HG02981 (cell line): ENCODE data around the gene TMCO4.
"Not testable (repeated sequence)": the region's sequence is repeated elsewhere in the genome, so short reads cannot be mapped to it uniquely, and the experiment has no call there.

Experiments used
- ATAC-seq: cut with Tn5 transposase; IDR thresholded peaks from one replicate; pipeline ENCODE4 v1.9.1; 2021; ENCODE audit warnings: mild to moderate bottlenecking, moderate library complexity; ENCODE audit not compliant: unreplicated experiment

TMCO4 gene

DNA sequence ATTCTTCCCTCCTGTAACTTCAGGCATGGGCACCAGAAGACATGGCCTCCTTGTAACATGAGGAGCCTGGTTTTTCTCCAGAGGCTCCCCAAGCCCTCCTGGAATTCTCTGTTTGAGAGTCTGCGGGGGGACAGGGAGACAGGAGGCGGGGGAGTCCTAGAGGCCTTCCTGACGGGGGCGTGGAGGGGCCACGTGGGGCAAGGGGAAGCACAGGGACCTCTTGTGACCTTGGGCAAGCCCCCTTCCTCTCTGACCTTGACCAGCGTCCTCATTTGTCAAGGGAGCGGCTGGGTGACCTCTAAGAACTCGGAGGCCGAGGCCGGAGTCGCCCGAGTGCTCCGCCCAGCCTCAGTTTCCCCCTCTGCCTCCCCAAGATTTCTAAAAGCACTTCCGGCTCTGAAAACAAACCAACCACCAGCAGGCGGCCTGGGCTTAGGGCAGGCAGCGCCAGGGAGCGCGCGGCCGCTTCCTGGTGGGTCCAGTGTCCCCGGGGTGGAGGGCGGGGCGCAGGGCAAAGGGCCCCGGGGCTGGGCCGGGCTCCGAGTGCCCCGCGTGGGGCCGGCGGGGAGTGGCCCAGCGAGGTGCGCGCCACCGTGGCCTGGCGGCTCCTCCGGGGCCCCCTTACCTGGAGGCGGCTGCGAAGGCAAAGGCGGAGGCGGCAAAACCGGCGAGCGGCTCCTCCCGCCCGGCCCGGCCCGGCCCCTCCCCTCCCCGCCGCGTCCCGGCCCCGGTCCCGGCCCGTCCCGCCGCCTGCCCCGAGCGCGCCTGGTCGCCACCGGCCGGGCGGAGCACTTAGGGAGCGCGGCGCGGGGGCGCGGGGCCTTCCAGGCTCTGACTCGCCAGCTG is at the start of gene TMCO4:
TSS of gene TMCO4 (minus strand) at position 687 of the 846 bp plus-strand sequence. CDS start 19,158 bp downstream, outside the sequence.
- peak; percentile 56 for ATAC-seq

DNA sequence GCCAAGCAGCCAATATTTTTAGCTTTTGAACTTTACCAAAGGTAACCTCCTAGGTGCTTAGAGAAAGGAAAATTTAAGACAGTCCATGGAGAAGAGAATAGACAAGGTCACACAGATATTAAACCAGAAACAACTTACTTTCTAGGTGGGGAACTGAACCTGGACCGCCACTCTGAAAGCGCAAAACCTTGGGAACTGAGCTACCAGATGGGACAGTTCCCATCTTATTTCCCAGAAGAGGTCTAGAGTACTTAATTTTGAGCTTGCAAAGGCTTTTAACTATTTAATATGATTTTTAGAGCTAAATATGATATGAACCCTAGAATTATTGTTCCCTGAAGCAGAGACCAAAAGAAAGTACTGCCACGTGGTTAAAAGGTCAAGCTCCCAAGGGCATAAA is 49.6 kb upstream of the TMCO4 start:
- ATAC-seq, result not testable (repeated sequence)

DNA sequence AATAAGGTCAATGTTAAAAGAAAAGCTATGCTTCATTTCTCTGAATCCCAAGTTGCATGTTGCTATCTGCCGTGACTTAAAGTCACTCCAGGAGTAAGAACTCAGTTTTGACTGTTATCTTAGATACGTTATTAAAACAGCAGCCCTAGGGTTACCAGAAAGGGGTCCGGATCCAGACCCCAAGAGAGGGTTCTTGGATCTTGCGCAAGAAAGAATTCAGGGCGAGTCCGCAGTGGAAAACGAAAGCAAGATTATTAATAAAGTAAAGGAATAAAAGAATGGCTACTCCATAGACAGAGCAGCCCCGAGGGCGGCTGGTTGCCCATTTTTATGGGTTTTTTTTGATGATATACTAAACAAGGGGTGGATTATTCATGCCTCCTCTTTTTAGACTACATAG is 47.6 kb upstream of the TMCO4 start:
- not testable (repeated sequence) for ATAC-seq

DNA sequence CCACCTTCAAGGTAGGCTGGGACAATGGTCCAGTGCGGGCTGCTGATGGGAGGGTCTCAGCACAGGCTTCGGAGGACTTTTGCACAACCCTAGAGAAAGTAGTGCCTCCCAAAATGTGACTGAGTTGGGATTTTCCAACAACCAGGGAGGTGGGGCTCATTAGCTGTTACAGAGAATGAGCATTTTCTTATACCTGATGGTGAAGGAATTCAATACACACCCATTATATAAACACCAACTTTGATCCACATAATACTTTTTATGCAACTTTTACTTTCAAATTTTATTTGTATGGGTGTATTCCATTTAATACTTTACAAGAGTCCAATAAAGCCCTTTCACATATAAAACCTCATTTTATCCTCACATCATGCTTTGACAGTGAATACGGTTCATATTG is 46.6 kb upstream of the TMCO4 start:
- ATAC-seq, result no peak

DNA sequence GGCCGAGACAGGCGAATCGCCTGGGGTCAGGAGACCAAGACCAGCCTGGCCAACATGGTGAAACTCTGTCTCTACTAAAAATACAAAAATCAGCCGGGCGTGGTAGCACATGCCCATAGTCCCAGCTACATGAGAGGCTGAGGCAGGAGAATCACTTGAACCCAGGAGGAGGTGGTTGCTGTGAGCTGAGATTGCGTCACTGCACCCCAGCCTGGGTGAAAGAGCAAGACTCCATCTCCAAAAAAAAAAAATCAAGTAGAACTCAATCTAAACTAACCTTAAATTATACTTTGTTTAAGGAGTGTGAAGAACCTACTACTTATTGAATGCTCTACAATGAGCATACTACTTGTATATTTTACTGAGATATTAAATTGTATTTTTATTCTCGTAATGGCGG is 45.8 kb upstream of the TMCO4 start:
- no peak for ATAC-seq

DNA sequence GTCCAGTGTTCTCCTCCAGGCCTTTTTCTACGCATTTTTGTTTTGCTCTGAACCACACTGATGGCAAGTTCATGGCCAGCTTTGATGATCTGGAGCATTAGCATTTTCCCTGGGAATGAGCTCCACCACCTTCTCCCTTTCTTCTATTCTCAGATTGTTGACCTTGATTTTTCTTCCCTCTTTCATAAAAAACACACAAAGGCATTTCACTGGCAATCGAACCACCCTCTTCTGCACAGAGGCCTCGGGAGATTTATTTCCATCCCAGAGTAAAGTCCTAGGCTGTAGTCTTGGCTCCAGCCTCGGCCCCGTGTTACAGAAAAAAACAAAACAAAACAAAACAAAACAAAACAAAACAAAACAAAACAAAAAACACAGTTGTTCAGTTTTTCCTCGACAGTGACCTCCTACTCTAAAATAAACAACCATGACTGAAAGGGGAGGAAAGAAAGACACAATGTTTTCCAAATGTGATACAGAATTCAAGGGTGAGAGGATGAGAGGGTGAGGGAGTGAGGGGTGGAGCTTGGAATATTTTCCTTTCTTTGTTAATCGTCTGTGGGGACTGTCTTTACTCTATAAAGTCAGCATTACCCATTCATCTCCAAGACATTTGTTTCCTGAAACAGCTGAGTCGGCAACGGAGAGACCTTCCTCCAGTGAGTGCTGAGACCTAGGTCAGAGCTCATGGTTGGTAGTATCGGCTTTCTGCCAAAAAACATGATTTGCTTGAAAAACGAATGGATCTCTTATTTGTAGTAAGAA is 45.2 kb upstream of the TMCO4 start:
- no peak for ATAC-seq

DNA sequence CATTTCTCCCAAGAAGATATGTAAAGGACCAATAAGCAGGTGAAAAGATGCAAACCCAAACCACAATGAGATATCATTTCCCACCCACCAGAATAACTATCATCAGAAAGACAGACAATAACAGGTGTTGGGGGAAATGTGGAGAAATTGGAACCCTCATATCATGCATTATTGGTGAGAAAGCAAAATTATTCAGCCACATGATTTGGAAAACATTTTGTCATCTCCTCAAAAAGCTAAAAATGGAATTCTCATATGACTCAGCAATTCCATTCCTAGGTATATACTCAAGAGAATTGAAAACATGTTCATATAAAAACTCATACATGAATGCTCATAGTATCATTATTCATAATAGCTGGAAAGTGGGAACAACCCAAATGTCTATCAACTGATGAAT is 40.5 kb upstream of the TMCO4 start:
- ATAC-seq, result no peak

DNA sequence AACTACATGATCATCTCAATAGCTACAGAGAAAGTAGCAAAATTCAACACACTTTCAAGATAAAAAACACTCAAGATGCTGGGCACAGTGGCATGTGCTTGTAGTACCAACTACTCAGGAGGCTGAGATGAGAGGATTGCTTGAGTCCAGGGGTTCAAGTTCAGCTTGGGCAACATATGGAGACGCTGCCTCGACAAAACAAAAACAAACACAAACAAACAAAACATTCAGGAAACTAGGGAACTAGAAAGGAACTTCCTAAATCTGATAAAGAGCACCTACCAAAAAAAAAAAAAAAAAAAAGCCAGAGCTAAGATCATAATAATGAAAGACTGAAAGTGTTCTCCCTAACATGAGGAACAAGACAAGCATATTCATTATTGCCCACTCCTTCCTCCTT is 38.1 kb upstream of the TMCO4 start:
- no peak for ATAC-seq

DNA sequence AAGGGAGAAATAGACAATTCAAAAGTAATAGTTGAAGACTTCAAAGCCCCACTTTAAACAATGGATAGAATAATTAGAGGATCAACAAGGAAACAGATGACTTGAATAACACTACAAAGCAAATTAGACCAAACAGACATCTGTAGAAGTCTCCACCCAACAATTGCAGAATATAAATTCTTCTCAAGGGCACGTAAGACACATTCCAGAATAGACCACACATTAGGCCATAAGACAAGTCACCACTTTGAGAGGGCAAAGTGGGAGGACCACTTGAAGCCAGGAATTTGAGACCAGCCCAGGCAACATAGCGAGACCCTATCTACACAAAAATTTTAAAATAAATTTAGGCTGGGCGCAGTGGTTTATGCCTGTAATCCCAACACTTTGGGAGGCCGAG is 35.9 kb upstream of the TMCO4 start:
- ATAC-seq, result no peak

DNA sequence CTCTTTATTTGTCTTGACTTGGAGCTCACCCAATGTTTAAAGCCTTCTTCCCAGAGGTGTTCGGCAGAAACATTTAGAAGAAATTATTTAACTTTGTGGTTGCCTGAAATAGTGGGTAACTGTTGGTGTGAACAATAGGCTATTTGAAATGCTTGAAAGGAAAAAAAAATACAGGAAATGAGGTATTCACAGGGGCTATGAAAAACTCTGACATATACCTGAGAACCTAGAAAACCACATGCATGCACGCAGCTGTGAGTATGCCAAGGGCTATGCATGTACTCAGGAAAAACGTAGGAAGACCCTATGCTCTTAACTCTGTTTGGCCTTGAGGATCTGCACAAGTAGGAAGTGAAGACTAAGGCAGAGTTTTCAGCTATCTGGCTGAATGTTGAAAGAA is 31.7 kb upstream of the TMCO4 start:
- no peak for ATAC-seq

DNA sequence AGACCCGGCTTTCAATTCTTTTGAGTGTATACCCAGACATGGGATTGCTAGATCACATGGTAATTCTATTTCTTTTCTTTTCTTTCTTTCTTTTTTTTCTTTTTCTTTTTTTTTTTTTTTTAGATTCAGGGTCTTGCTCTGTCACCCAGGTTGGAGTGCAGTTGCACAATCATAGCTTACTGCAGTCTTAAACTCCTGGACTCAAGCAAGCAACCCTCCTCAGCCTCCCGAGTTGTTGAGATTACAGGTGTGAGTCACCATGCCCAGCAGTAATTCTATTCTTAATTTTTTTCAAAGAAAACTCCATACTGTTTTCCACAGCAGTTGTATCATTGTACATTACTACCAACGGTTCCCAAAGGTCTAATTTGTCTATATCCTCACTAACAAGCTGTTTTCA is 28.8 kb upstream of the TMCO4 start:
- no peak for ATAC-seq

DNA sequence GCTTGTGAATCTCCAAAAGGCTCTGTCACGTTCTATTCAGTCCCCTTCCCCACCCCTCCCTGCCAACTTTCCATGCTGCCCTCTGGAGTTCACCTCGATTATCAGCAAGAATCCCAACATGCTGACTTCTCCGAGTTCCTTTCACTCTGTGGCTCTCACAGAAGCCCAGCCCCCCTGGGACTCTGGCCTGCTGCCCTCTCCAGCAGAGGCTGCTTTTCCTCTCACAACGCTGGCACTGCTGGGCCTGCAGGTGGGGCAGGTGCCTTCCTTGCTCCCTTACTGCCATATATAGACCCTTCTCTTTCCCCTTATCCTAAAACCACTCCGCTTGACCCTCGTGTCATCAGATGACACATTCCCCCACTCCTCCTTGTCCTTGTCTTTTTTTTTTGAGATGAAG is 25.6 kb upstream of the TMCO4 start:
- no peak for ATAC-seq

DNA sequence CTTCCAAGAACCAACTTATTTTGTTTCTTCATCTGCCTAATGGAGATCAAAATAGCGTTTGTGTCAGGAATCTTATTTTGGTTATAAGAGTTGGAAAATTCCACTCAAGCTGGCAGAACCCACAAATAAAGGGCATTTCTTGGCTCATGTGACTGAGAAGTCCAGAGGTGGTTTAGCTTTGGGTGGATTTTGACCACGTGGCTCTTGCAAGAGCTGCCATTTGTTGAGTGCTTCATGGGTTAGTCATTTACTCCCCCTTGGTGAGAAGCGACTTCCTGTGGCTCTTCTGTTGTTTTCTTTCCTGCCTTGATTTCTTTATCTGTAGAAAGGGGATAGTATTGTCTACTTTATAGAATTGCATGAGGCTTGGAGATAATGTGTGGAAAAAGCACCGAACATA is 24.8 kb upstream of the TMCO4 start:
- no peak for ATAC-seq

DNA sequence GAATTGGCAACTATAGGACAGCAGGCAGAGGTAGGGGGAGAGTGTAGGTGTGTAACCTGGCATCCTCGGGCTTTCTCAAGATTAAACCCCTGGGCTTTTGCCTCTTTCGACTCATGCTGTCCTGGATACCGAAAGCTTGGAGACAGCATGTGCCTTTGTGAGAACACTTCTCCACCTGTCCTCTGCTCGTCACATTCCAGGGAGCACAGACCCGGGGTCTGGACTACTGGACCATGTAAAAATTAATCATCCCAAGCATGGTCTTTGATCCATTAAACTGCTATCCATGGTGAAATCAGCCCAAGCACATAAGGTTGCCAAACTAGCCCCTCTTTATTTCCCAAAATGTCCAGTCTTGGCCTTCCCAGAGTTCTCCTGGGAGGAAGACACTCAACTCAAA is 24.3 kb upstream of the TMCO4 start:
- no peak for ATAC-seq

DNA sequence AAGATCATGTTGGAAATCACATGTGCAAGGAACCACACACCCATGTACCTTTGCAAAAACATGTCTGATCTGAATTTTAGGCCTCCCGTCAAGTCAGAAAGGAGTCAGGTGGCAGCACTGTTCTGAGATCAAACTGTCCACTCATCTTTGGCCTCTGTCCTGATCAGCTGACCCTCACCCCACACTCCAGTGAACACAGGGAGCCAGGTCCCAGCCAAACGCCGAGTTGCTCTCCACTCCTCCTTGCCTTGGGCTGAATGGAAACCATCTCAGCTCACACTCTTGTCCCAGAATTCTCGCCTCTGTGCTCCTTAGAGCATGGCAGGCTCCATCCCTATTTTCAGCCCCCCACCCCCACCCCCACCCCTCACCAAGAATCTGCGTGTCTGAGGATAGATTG is 20.0 kb upstream of the TMCO4 start:
- no peak for ATAC-seq

DNA sequence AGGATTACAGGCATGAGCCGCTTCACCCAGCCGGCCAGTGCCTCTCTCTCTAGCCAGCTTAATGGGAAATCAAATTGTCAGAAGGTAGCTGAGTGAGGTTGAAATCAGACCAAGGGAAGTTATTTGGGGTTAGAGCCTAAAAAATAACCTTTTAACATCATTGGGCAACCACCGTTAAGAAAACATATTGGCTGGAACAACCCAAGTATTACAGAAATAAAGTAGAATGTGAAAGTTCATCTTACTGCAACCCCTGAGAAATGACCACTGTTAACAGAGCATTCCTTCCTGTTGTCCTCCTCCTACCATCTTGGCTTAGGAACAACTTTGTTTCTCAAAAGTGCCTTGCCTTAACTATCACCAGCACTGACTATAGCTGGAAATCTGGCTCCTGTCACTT is 18.6 kb upstream of the TMCO4 start:
- ATAC-seq, result no peak

DNA sequence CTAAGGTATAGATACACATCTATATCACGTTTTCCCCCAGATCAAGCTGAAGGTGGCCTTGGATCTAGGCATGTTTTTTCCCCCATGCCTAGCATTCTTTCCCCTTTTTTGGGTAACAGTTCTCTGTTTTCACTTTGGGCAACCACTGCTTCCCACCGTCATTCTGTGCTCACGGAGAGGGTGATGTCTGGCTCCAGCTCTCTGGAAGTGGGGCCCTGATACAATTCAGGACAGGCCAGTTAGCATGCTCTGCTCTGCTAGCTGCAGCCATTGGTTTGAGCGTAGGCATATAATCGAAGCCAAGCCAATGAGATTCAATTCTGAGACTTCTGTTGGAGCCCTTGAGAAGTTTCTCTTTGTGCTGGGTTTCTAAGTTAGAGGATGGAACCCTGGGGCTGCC is 17.4 kb upstream of the TMCO4 start:
- ATAC-seq, result no peak

DNA sequence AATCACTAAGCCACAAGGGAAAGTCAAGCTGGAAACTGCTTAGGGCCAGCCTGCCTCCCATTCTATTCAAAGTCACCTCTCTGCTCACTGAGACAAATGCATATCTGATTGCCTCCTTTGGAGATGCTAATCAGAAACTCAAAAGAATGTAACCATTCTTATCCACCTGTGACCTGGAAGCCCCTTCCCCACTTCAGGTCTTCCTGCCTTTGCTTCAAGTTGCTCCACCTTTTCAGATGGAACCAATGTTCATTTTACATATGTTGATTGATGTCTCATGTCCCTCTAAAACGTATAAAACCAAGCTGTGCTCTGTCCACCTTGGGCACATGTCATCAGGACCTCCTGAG is 17.0 kb upstream of the TMCO4 start:
- ATAC-seq, result not testable (repeated sequence)

DNA sequence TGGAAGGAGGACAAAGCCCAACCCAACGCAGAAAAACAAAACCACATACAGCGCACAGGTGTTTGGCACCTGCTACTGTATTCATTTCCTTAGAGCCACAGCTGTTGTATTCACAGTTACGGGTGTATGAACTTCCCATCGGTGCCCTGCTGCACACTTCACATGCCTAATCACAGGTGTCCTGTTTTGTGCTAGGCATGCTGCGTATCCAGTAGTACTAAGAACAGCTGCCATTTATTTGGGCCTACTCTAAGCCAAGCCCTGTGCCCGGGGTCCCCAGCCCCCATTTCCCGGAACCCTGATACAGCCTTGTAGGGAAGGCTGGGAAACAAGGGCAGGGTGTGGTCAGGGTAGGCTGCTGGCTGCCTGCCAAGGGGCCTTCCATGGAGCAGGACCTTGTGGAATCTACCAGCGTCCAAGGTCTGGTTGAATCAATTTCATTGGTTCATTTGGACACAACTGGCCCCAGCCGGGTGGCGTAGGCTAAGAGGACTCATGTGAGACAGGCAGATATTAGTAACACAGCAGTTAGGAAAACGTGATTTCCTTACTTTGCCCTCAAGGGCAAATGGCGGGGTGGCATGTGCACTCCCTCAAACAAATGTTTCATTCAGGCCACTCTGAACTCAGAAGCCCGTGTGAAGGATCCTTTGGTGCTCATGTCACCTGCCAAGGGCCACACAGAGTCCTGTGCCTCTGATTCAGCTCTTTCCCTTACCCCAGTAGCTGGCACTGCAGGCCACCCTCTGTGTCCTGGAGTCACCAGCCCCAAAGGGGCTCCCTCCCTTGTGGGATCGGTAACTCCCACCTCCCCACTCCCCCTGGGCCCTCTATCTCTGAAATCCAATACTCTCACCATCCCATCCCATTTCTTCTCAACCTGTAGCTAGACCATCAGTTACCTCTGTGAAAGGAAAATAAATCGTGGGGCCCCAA is 16.4 kb upstream of the TMCO4 start:
- ATAC-seq, result no peak

DNA sequence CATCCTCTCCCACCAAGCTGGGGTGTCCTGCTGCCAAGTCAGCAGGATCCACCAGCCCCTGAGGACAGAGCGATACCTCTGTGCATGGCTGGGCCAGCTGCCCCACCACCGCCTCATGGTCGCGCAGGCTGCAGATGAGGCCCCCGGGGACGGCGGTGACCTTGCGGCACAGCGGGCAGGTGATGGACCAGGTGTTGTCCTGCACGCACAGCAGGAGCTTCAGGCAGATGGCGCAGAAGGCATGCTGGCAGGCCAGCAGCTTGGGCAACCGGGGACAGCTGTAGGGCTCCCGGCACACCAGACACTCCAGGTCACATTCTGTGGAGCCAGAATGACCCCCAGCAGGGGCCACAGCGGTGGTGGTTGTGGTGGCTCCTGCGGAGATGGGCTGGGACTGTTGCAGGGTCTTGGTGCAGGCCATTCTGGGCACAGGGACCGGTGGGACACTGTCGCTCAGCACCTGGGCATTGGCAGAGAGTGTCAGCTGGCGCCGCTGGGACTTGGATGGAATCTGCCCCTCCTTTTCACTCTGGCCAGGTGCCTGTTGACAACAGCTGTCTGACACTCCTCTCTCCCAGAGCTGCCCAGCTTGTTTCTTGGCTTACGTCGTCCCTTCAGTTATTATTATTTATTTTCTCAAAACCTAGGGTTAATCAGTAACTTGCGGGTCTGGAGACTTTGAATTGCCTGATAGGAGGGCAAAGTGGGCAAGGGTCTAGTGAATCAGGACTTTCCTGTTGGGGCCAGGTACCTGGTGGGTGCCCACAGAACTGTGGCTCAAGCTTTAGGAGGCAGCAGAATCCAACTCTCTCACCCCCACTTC is 15.2 kb upstream of the TMCO4 start, which contains the start of gene RNF186:
TSS of gene RNF186 (minus strand) at position 603 of the 823 bp plus-strand sequence. CDS start at position 421, 182 bp downstream.
- no peak for ATAC-seq
